BE2C (cell line): ENCODE results near the gene SYNE3.

Experiments used
- DNase-seq: peaks from one replicate; pipeline ENCODE4 v3.0.0-alpha.2; 2020
- H3K27me3 ChIP-seq: fragments of 250-450 bp; sonication (Bioruptor Pico); 2 replicates; pipeline ENCODE4 v1.5.1; 2020; ENCODE audit warnings: mild to moderate bottlenecking
- H3K36me3 ChIP-seq: fragments of 250-450 bp; sonication (Bioruptor Pico); 2 replicates; pipeline ENCODE4 v1.5.1; 2020; ENCODE audit warnings: mild to moderate bottlenecking
- H3K4me1 ChIP-seq: fragments of 250-450 bp; sonication (Bioruptor Pico); 2 replicates; pipeline ENCODE4 v1.5.1; 2020
- H3K4me3 ChIP-seq: 2 replicates; pipeline ENCODE4 v1.5.1; 2011; ENCODE audit warnings: low read depth, low read length
- H3K9me3 ChIP-seq: fragments of 250-450 bp; sonication (Bioruptor Pico); 2 replicates; pipeline ENCODE4 v1.5.1; 2020
- CTCF ChIP-seq: IDR thresholded peaks from 2 replicates; pipeline ENCODE4 v1.5.1; 2012; ENCODE audit warnings: mild to moderate bottlenecking, low read depth, low read length

SYNE3 gene

GRCh38 chr14:95518045-95518751, 1.7 kb upstream of the SYNE3 start:
- no peak for DNase-seq
- no peaks in the 10 kb centered on the region for H3K36me3 ChIP-seq
- H3K4me1 ChIP-seq, result peaks cover 48% of the 10 kb centered on the region
- H3K9me3 ChIP-seq, result no peaks in the 10 kb centered on the region
- H3K4me3 ChIP-seq, result no peak overlapping the region
- H3K27me3 ChIP-seq, result no peaks in the 10 kb centered on the region
- TF ChIP-seq CTCF, result no peak

- DNase-seq, result peak; percentile 80
These were observed 576 bp downstream of the SYNE3 start for GRCh38 chr14:95515596-95516552.

GRCh38 chr14:95515080-95515489, 1.4 kb downstream of the SYNE3 start:
- Histone ChIP-seq H3K4me3 (peak overlapping the region; percentile 15; the same call in 1 of the 2 replicates), H3K27me3 (no peaks in the 10 kb centered on the region), H3K36me3 (no peaks in the 10 kb centered on the region), H3K9me3 (no peaks in the 10 kb centered on the region), H3K4me1 (peaks cover 41% of the 10 kb centered on the region)
- peak; percentile 63 for DNase-seq
- TF ChIP-seq CTCF, result no peak

More at GRCh38 chr14:95515596-95516552, 576 bp downstream of the SYNE3 start:
- no peaks in the 10 kb centered on the region for H3K27me3 ChIP-seq
- peaks cover 45% of the 10 kb centered on the region for H3K4me1 ChIP-seq
- TF ChIP-seq CTCF, result peak; percentile 33; the same call in 1 of the 2 replicates
- H3K4me3 ChIP-seq, result peak overlapping the region; percentile 53
- H3K36me3 ChIP-seq, result no peaks in the 10 kb centered on the region
- no peaks in the 10 kb centered on the region for H3K9me3 ChIP-seq

GRCh38 chr14:95514131-95515079, 2.0 kb downstream of the SYNE3 start:
- Histone ChIP-seq H3K4me1 (peaks cover 36% of the 10 kb centered on the region), H3K36me3 (no peaks in the 10 kb centered on the region)

GRCh38 chr14:95513291-95513690, 3.2 kb downstream of the SYNE3 start:
- Histone ChIP-seq H3K4me3 (no peak overlapping the region), H3K9me3 (no peaks in the 10 kb centered on the region), H3K27me3 (no peaks in the 10 kb centered on the region), H3K4me1 (peaks cover 36% of the 10 kb centered on the region), H3K36me3 (no peaks in the 10 kb centered on the region)
- no peak for DNase-seq
- no peak for TF ChIP-seq CTCF

More at GRCh38 chr14:95514131-95515079, 2.0 kb downstream of the SYNE3 start:
- Histone ChIP-seq H3K9me3 (no peaks in the 10 kb centered on the region), H3K4me3 (no peak overlapping the region), H3K27me3 (no peaks in the 10 kb centered on the region)
- no peak for TF ChIP-seq CTCF
- no peak for DNase-seq
